Endothelial cell of umbilical vein (primary cell): Measurements from ENCODE around the gene MKLN1.

ENCODE experiments used
- EZH2 ChIP-seq: IDR thresholded peaks from 2 replicates; pipeline ENCODE4 v1.6.1; 2012; ENCODE audit warnings: borderline replicate concordance, low read depth, mild to moderate bottlenecking, moderate library complexity, low read length, inconsistent platforms; ENCODE audit not compliant: severe bottlenecking
- FOS ChIP-seq: IDR thresholded peaks from 2 replicates; pipeline ENCODE4 v1.6.1; 2011; ENCODE audit warnings: mild to moderate bottlenecking, low read length, moderate library complexity, borderline replicate concordance; ENCODE audit not compliant: insufficient read depth
- JUN ChIP-seq: IDR thresholded peaks from 2 replicates; pipeline ENCODE4 v1.6.1; 2011; ENCODE audit warnings: borderline replicate concordance, low read depth; ENCODE audit not compliant: insufficient read length, insufficient read depth
- MYC ChIP-seq: IDR thresholded peaks from one replicate; pipeline ENCODE4 v1.6.1; 2011; ENCODE audit warnings: mild to moderate bottlenecking, low read depth, low read length
- POLR2A ChIP-seq: IDR thresholded peaks from 2 replicates; pipeline ENCODE4 v1.6.1; 2012; ENCODE audit warnings: low read depth, mild to moderate bottlenecking, control low read depth, low read length
- POLR2AphosphoS5 ChIP-seq: IDR thresholded peaks from 2 replicates; pipeline ENCODE4 v1.6.1; 2012; ENCODE audit warnings: low read depth, mild to moderate bottlenecking, control low read depth, low read length, moderate library complexity; ENCODE audit not compliant: insufficient read depth
- TF ChIP-seq, protein P1 (sequence below), 2 donors: IDR thresholded peaks; 1 replicate in 1 of 2; 2 replicates in 1 of 2; pipeline ENCODE4 v1.5.1; 2011; ENCODE audit warnings: low read length in 2 of 2, mild to moderate bottlenecking in 2 of 2, moderate library complexity in 2 of 2, control low read depth in 1 of 2, inconsistent platforms in 1 of 2, low read depth in 1 of 2; ENCODE audit not compliant: insufficient read depth in 1 of 2; ENCODE audit errors: extremely low read depth in 1 of 2
- TF ChIP-seq, protein P2 (sequence below): IDR thresholded peaks from 2 replicates; pipeline ENCODE4 v1.6.1; 2011; ENCODE audit not compliant: insufficient read depth, insufficient read length

DNA sequence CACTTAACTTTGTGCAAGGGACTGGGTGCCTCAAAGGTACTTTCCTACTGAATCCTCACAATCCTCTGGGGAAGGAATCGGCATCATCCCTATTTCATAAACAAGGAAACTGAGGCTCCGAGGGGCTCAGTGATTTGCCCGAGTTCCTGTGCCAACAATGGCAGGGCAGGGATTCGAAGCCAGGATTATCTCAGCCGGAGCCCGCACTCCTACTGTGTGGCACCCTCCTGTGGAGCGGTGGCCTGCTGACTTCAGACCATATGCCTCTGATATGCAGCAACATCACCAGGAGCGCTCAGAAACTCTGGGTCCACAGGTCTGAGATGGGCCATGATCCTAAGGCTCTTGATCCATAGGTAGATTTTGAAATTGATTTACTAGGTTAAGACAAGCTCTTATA is 182.1 kb downstream of the MKLN1 start:
- TF ChIP-seq POLR2A = no peak
- TF ChIP-seq, protein P1, sequence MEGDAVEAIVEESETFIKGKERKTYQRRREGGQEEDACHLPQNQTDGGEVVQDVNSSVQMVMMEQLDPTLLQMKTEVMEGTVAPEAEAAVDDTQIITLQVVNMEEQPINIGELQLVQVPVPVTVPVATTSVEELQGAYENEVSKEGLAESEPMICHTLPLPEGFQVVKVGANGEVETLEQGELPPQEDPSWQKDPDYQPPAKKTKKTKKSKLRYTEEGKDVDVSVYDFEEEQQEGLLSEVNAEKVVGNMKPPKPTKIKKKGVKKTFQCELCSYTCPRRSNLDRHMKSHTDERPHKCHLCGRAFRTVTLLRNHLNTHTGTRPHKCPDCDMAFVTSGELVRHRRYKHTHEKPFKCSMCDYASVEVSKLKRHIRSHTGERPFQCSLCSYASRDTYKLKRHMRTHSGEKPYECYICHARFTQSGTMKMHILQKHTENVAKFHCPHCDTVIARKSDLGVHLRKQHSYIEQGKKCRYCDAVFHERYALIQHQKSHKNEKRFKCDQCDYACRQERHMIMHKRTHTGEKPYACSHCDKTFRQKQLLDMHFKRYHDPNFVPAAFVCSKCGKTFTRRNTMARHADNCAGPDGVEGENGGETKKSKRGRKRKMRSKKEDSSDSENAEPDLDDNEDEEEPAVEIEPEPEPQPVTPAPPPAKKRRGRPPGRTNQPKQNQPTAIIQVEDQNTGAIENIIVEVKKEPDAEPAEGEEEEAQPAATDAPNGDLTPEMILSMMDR (IDR thresholded peaks at IDR 0.05; ENCODE audit: extremely low read depth in 1 of 2, insufficient read depth in 1 of 2, low read depth in 1 of 2, low read length in 2 of 2) = no peak
- no peak for TF ChIP-seq POLR2AphosphoS5
- TF ChIP-seq FOS = no peak
- no peak for TF ChIP-seq MYC
- TF ChIP-seq EZH2 = no peak
- TF ChIP-seq, protein P2, sequence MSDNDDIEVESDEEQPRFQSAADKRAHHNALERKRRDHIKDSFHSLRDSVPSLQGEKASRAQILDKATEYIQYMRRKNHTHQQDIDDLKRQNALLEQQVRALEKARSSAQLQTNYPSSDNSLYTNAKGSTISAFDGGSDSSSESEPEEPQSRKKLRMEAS = no peak
- TF ChIP-seq JUN = no peak
